HuH-7 (cell line): Measurements from ENCODE around the gene CEP57.
"Not testable (repeated sequence)": the region's sequence is repeated elsewhere in the genome, so short reads cannot be mapped to it uniquely, and the experiment has no call there.

Experiments used
- DNase-seq: peaks from one replicate; pipeline ENCODE4 v3.0.0; 2011; ENCODE audit warnings: low spot score

The CEP57 gene

GRCh38 chr11:95860024-95860423 is 69.7 kb downstream of the CEP57 start:
- DNase-seq, result not testable (repeated sequence)

GRCh38 chr11:95863486-95864140 is 73.3 kb downstream of the CEP57 start:
- no peak for DNase-seq

GRCh38 chr11:95867105-95867504 is 76.8 kb downstream of the CEP57 start:
- no peak for DNase-seq

- not testable (repeated sequence) for DNase-seq
Observed at GRCh38 chr11:95870877-95871276, 80.6 kb downstream of the CEP57 start.

- DNase-seq, result no peak
Observed at GRCh38 chr11:95877291-95877690, 87.0 kb downstream of the CEP57 start.
